ENCODE measurements around the gene ZSCAN16.

- TF ChIP-seq SP1 (IDR thresholded peaks at IDR 0.05) (no peak), HDGF (IDR thresholded peaks at IDR 0.05; ENCODE audit: borderline replicate concordance) (no peak), SUZ12 (IDR thresholded peaks at IDR 0.05) (no peak), FOXA1 (IDR thresholded peaks at IDR 0.05) (no peak), BHLHE40 (IDR thresholded peaks at IDR 0.05; ENCODE audit: borderline replicate concordance) (no peak), PKNOX1 (IDR thresholded peaks at IDR 0.05) (no peak), FOXM1 (IDR thresholded peaks at IDR 0.05; ENCODE audit: borderline replicate concordance) (no peak), CTBP1 (IDR thresholded peaks at IDR 0.05; ENCODE audit: borderline replicate concordance) (no peak), LEF1 (IDR thresholded peaks at IDR 0.05; ENCODE audit: borderline replicate concordance) (no peak), FOXK2 (IDR thresholded peaks at IDR 0.05) (no peak), ELF4 (IDR thresholded peaks at IDR 0.05) (no peak)
Measured at GRCh38 chr6:28139860-28140543, 15.6 kb downstream of the ZSCAN16 start.

All from HEK293T (cell line).